NAMALWA (cell line): ENCODE measurements around the gene PIK3R5.

Source experiments
- DNase-seq: peaks from one replicate; pipeline ENCODE4 v3.0.0-alpha.2; 2015; ENCODE audit warnings: low spot score

PIK3R5 gene

DNA sequence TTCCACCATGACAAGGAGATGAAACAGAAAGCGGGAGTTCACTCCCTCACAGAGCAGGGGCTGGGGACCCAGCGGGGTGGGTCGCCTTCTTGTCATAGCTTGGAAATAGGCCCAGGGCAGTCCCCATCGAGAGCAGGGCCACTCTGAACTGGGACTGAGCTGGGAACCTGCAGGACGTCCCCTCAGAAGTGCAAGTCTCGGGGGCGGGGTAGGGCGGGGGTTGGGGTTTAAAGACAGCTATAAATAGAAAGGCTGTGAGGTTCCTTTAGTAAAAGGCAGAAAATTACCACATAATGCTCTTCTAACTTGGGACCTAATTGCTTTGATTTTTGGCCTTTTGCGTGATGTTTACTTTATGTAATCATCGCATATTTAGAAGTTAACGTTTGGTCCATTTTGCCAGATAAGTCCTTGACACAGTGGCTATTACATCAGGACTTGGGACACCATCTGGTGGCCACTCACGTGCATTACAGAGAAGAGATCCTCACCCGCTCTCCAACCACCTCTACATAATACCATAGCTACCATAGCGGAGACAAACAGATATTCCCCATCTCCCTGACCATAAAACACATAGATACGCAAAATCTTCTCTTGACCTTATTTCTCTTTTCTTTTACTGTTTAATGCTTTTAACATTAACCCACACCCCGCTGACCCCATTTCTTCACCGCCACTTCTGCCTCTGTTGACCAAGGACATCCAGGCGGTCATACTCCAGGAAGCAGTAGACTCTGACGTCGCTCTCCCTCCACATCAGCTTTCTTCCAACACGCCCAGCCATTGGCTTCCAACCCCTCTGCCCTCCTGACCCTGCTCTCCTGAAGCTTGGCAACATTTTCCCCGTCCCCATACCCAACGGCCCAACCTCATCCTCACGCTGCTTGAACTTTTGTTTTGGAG is 70.6 kb downstream of the PIK3R5 start:
- peak; percentile 57 for DNase-seq

- no peak for DNase-seq
These were observed 71.3 kb downstream of the PIK3R5 start for GRCh38 chr17:8894202-8894671.

DNA sequence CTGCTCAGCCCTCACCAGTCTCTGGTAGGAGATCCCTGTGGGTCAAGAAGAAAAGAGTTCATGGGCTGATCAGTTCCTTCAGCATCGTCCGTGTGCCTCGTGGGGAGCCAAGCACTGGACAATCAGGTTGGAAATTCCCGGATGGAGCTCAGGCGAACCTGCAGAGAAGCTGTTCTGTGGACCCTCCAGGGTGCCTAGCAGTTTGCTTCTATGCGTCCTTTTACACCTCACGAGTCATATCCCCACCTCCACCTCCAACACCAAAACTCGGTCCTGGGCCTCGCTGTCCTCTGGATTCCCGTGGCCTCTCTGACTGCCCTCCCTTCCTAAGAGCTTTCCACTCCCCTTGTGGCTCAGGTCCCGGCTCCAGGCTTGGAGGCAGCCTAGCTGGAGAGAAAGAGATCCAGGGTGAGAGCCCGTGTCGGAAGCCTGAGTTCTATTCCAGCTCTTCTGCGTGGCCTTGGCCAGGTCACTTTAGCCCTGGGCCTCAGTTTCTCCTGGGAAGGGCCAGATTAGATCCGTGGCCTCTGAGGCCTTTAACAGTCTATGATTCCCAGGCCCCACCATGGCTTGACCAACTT is 71.8 kb downstream of the PIK3R5 start:
- no peak for DNase-seq

DNA sequence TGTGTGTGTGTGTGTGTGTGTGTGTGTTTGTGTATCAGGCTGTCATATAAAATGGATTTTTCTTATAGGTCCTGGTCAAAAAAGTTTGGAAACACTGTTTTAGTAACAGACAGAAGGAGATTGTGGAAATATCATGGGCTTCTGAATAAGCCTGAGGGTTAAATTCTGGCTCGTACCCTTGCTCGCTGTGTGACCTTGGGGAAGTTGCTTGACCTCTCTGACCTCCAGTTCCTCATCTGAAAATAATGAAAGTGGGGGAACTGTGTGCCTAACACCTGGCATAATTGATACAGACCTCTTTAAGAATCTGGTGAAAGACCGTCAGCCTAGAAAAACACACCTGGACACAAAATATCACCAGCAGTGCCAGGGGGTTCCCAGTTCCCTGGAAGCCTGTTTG is 72.4 kb downstream of the PIK3R5 start:
- no peak for DNase-seq

GRCh38 chr17:8892338-8892690 is 73.2 kb downstream of the PIK3R5 start:
- no peak for DNase-seq

- no peak for DNase-seq
These were observed 74.8 kb downstream of the PIK3R5 start for GRCh38 chr17:8890671-8891070.

DNA sequence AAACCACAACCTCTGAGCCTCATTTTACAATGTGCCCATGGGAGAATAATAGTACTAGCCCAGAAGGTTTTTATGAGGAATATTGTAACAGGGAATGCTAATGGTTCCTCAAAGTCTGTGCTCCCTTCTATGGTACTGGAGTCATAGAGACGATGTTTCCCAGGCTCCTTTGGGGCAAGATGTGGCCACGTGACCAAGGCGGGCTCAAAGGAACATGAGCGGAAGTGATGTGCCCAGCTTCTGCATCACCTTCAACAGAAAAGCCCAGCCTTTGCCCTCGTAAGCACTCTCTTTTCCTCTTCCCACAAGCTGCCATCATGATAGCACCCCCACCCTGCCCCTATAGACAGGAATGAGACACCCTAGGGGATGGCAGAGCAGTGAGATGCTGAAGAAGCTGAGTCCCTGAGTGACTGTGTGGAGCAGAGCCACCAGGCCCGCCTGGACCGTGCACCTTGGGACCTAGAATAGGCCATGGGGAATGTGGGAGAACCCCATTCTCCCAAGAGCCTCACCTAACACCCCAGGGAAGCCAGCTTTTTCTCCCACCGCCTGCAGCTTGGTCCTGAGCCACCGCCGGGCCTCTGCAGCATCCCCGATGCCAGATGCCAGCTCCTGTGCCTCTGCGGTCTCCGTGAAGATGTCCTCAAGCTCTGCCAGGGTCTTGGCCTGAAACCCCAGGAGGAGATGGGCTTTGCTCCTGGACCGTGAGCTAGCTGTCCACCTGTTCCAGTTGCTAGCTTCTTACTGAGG is 75.9 kb downstream of the PIK3R5 start:
- DNase-seq: no peak

GRCh38 chr17:8888704-8889302 is 76.7 kb downstream of the PIK3R5 start:
- DNase-seq: no peak

- no peak for DNase-seq
These were observed 77.4 kb downstream of the PIK3R5 start for GRCh38 chr17:8887834-8888703.

DNA sequence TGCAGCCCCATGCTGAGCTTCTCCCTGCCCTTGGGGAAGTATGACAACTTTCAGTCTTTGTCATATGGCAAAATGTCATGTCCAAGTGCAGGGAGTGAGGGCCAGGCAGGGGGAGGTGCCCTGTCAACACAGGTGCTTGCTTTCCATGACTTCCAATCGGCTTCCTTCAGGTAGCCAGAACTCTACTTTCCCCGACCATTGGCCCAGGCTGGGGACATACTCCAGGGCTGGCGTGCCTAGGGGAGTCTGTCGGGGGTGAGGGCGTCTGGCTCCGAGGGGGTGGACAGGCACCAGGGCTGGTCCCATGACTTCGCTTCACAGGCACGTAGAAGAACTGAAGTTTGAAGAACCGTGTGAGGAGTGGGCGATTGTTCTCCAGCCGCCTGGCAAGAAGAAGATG is 78.2 kb downstream of the PIK3R5 start:
- DNase-seq: no peak

DNA sequence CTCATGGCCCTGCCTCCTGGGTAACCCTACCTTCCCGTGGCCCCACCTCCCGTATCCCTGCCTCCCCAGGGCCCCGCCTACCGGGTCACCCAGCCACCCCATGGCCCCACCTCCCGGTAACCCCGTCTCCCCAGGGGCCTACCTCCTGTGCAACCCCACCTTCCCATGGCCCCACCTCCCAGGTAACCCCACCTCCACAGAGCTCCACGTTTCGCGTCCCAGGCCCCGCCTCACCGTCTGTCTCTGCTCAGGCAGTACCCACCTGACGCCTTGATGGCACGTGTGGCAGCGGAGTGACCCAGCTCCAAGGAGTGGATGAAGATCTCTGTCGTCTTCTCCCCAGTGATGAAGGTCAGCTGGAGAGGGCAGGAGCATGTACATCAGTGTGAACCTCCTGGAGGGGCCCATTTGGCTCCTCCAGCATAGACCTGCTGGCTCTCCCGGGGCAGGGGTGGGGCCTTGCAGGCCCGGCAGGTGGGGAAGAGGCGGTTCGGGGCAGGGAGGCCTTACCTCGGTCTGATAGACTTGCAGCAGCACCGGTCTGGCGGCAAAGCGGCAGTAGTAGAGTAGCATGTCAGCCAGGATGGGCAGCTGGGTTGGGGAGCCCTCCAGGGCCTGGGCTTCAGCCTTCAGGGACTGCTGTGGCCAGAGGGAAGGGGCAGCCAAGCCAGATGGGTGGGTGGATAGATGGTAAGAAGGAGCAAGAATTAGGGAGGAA is 79.4 kb downstream of the PIK3R5 start:
- DNase-seq: no peak

GRCh38 chr17:8885163-8885966 is 80.1 kb downstream of the PIK3R5 start:
- peak; percentile 80 for DNase-seq

- DNase-seq: no peak
These were observed 81.0 kb downstream of the PIK3R5 start for GRCh38 chr17:8884336-8884990.

GRCh38 chr17:8883353-8883752 is 82.2 kb downstream of the PIK3R5 start:
- DNase-seq: no peak

GRCh38 chr17:8881606-8882005 is 83.9 kb downstream of the PIK3R5 start:
- no peak for DNase-seq

DNA sequence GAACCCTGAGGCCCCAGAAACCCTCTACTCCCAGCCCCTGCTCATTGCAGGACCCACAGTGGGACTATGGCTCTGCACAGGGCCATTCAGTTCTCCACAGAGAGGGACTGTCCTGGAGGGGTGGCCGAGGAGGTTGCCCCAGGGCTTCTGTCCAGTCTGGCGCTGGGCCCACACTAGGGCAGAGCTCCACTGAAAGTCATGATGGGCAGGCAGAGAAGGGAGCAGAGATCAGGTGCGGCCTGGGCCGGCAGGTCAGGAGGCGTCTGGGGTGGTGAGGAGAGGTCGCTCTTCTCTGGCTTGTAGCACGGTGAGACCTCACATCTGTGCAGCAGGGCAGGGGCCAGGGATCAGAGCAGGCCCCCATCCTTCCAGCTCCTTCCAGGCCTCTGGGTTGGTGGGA is 85.0 kb downstream of the PIK3R5 start:
- DNase-seq: no peak

- DNase-seq: no peak
These were observed 86.1 kb downstream of the PIK3R5 start for GRCh38 chr17:8879410-8879809.

GRCh38 chr17:8877984-8878383 is 87.5 kb downstream of the PIK3R5 start:
- DNase-seq: no peak

DNA sequence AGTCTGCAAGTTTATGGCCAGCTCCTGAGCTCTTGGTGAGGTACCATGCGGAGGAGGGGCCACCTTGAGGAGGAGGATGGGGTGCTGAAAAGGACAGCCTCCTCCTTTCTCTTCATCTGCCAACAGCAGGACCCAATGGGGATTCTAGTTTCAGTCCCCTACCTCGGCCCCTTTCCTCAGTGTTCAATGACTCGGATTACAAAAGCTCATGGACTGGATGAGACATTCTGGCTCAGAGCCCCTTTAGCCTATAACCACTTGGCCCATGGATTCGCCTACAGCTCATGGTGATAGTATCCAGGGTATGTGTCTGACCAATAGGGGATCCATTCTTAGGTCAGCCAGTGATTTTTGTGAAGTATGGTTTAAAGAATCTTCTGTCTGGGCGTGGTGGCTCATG is 89.5 kb downstream of the PIK3R5 start:
- DNase-seq: no peak
